Peyer's patch (tissue), 4 donors: ENCODE measurements around the gene SCG3. TPM values are rescaled to one million over a fixed set of nuclear protein-coding genes. Genes with fewer than 3 reads are reported as not detected.

Experiments used
- DNase-seq, 3 donors: peaks; one replicate each; pipeline ENCODE4 v3.0.0-alpha.2; 2017 to 2019
- H3K27ac ChIP-seq, 4 donors: fragments of 200-600 bp; sonication (generic); one replicate each; pipeline ENCODE4 v1.5.1; 2016 to 2019
- H3K27me3 ChIP-seq, 2 donors: fragments of 200-600 bp; sonication (generic); one replicate each; pipeline ENCODE4 v1.5.1; 2019
- H3K36me3 ChIP-seq, 3 donors: fragments of 200-600 bp; sonication (generic); one replicate each; pipeline ENCODE4 v1.5.1; 2016 to 2019
- H3K4me1 ChIP-seq, 4 donors: fragments of 200-600 bp; sonication (generic); one replicate each; pipeline ENCODE4 v1.5.1; 2016 to 2019
- H3K4me3 ChIP-seq, 4 donors: fragments of 200-600 bp; sonication (generic); 1 replicate in 3 of 4; 2 replicates in 1 of 4; pipeline ENCODE4 v1.5.1; 2016 to 2019; ENCODE audit warnings: mild to moderate bottlenecking in 1 of 4
- H3K9me3 ChIP-seq, 4 donors: fragments of 200-600 bp; sonication (generic); one replicate each; pipeline ENCODE4 v1.5.1; 2016 to 2019; ENCODE audit warnings: mild to moderate bottlenecking in 1 of 4
- CTCF ChIP-seq, 6 experiments: fragments of 450-650 bp in 4 of 6; fragments of 200-600 bp in 2 of 6; sonication (generic) in 1 of 6; IDR thresholded peaks; one replicate each; pipeline ENCODE4 v1.5.1; 2017 to 2019; ENCODE audit warnings: antibody characterized with exemption in 6 of 6, mild to moderate bottlenecking in 3 of 6, moderate library complexity in 1 of 6
- POLR2A ChIP-seq, 2 donors: fragments of 450-650 bp; IDR thresholded peaks; one replicate each; pipeline ENCODE4 v1.5.1; 2017; ENCODE audit warnings: antibody characterized with exemption in 2 of 2, mild to moderate bottlenecking in 2 of 2, moderate library complexity in 2 of 2
- total RNA-seq, 4 donors: library from RNA; depleted of rRNA; stranded (reverse); fragments of >200 nt; gene quantifications; one replicate each; pipeline ENCODE4 v1.1.0, GENCODE V29; 2016

SCG3 gene
- total RNA-seq, 4 donors from 2014 or later: 0.40 to 1.7 (median 0.95) TPM

- TF ChIP-seq CTCF (IDR thresholded peaks at IDR 0.05) (no peak), POLR2A (IDR thresholded peaks at IDR 0.05) (no peak)
- no peak for DNase-seq
- Histone ChIP-seq H3K27me3 (no peaks in the 10 kb centered on the region), H3K9me3 (no peaks in the 10 kb centered on the region), H3K36me3 (no peaks in the 10 kb centered on the region), H3K4me1 (peaks cover 0 to 20% (median 3%) of the 10 kb centered on the region in 4 donors), H3K4me3 (no peak overlapping the region), H3K27ac (no peak overlapping the region)
Observed at GRCh38 chr15:51724673-51725072, 43.4 kb downstream of the SCG3 start.

GRCh38 chr15:51726302-51727073 is 45.2 kb downstream of the SCG3 start:
- Histone ChIP-seq H3K27ac (peak overlapping the region in 2 of 4 donors; percentile 1 to 13), H3K9me3 (no peaks in the 10 kb centered on the region), H3K4me1 (peaks cover 0 to 28% (median 6%) of the 10 kb centered on the region in 4 donors), H3K27me3 (no peaks in the 10 kb centered on the region), H3K4me3 (no peak overlapping the region), H3K36me3 (no peaks in the 10 kb centered on the region)
- DNase-seq: peak in 1 of 3 donors; percentile 64
- no peak for TF ChIP-seq POLR2A (IDR thresholded peaks at IDR 0.05)

DNA sequence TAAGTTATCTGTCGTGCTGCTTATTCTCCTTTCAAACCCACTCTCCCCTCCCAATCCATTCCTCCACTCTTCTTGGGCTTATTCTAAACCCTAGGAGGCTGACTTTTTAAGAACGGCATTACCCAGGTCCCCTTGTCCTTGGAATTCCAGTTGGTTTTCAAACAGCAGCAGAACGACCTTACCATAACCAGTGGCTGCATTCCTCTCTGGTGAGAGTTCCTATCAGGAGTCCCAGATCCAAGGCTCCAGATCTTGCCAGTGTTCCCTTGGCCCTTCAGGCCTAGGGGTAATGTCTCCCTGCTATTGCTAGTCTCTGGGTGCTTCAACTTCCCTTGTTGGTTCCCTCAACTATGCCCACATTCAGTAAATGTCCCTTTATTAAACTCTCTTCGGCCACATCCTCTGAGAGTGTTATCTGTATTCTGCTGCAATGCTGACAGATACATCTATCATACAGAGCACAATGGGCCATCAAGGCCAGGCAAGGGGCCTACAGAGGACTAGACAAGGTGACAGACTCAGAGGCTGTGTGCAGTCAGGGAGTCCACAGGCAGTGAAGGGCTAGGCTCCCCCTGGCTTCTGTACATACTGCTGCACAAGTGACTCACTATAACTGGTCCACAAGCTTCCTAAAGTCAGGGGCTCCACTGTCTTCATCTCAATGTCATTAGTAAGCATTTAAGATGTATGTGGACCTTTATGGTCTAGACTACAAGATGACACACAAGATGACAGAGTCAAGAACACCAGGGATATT is 46.0 kb downstream of the SCG3 start:
- Histone ChIP-seq H3K4me3 (no peak overlapping the region), H3K36me3 (no peaks in the 10 kb centered on the region), H3K27me3 (no peaks in the 10 kb centered on the region), H3K27ac (no peak overlapping the region), H3K9me3 (no peaks in the 10 kb centered on the region), H3K4me1 (peaks cover 0 to 32% (median 9%) of the 10 kb centered on the region in 4 donors)
- DNase-seq: no peak
- no peak for TF ChIP-seq CTCF (IDR thresholded peaks at IDR 0.05)
- no peak for TF ChIP-seq POLR2A (IDR thresholded peaks at IDR 0.05)

- peaks cover 0 to 38% (median 18%) of the 10 kb centered on the region in 4 donors for H3K4me1 ChIP-seq
- no peaks in the 10 kb centered on the region for H3K9me3 ChIP-seq
- peak overlapping the region; percentile 76 to 85 (median 82) for H3K27ac ChIP-seq
- H3K36me3 ChIP-seq: no peaks in the 10 kb centered on the region
- peak in 2 of 3 donors; percentile 50 to 58 for DNase-seq
- TF ChIP-seq CTCF (IDR thresholded peaks at IDR 0.05): no peak
- TF ChIP-seq POLR2A (IDR thresholded peaks at IDR 0.05): no peak
- H3K27me3 ChIP-seq: no peaks in the 10 kb centered on the region
- peak overlapping the region; percentile 10 to 40 (median 34) for H3K4me3 ChIP-seq
Observed at GRCh38 chr15:51731549-51732267, 50.4 kb downstream of the SCG3 start.

GRCh38 chr15:51732646-51733045 is 51.3 kb downstream of the SCG3 start:
- H3K4me1 ChIP-seq: peaks cover 0 to 37% (median 18%) of the 10 kb centered on the region in 4 donors
- no peaks in the 10 kb centered on the region for H3K9me3 ChIP-seq
- no peaks in the 10 kb centered on the region for H3K36me3 ChIP-seq
- no peak overlapping the region for H3K4me3 ChIP-seq
- TF ChIP-seq CTCF (IDR thresholded peaks at IDR 0.05): no peak
- TF ChIP-seq POLR2A (IDR thresholded peaks at IDR 0.05): no peak
- H3K27ac ChIP-seq: peak overlapping the region; percentile 76 to 85 (median 82)
- H3K27me3 ChIP-seq: no peaks in the 10 kb centered on the region
- DNase-seq: no peak
